HG02938 (cell line): Measurements from ENCODE around the gene HADH.
"Not testable (repeated sequence)": the region's sequence is repeated elsewhere in the genome, so short reads cannot be mapped to it uniquely, and the experiment has no call there.

Source experiments
- ATAC-seq: cut with Tn5 transposase; IDR thresholded peaks from one replicate; pipeline ENCODE4 v1.9.1; 2021; ENCODE audit warnings: mild to moderate bottlenecking, moderate library complexity; ENCODE audit not compliant: unreplicated experiment

Gene HADH

DNA sequence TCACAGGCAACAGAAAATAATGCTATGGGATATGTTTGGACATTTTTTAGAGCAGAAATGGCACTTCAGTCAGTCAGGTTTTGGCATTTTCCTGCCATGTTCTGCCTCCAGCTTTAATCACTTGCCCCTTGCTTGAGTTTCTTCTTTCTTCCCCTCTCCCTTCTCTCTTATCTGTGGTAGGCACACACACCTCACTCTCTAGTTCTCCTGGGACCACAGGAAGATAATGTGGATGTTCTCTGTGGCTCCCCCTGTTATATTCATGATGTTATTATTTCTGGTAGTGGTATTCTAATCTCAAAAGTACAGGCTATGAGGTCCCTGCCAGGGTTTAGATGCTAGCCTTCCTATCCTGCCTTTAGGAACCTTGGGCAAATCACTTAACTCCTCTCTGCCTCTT, 5.2 kb downstream of the HADH start:
- no peak for ATAC-seq

DNA sequence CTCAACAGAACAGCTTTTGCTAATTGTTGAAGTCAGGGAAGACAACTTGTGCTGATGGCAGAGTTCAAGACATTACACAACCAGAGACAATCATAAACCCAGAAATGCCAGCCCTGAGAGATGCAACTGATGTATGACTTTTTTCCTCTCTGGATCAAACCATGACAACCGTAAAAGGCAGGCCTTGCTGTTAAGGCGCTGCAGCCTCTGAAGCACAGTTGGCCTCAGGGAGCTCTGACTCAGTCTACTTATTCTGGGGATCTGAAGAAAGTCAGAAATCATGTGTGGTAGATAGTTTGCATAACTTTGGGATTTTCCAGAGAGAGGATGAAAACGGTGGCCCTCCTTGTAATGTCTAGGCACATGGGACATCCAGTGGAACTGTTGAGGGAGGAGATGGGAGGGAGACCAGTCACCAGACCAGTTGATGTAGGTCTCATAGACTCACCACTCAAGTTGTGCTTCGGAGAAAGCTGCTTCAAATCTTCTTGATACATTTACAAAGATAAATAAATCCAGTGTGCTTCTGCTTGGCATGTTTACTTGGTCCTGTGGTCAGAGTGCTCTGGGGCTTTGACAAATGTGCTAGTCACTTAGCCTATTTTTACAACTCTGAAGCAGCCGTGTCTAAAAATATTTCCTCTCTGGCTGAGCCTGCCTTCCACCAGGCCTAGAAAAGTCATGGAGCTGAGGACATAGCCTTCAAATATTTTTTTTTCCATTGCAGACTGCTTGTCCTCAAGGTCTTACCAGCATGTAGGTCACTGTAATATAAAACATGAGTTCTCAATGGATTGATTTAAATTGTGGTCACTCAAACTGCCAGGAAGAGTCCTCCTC, 7.5 kb downstream of the HADH start:
- ATAC-seq = no peak

DNA sequence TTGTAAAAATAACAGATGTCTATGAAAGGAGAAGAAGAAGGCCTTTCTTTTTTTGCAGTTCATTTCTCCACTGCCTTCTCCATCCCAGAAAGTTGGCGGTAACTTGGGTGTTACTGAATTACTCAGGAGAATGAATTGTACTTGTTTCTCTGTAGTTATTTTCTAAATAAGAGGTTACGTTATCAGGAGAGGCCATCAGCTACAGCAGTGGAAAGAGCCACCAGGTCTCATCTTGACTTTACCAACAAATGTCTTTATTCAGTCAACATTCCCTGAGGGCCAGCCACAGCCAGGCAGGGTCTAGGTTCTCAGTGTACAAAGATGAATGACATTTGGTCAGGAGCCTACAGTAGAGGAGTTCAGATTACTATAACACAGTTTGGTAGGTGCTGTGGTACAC, 8.1 kb downstream of the HADH start:
- ATAC-seq = no peak

DNA sequence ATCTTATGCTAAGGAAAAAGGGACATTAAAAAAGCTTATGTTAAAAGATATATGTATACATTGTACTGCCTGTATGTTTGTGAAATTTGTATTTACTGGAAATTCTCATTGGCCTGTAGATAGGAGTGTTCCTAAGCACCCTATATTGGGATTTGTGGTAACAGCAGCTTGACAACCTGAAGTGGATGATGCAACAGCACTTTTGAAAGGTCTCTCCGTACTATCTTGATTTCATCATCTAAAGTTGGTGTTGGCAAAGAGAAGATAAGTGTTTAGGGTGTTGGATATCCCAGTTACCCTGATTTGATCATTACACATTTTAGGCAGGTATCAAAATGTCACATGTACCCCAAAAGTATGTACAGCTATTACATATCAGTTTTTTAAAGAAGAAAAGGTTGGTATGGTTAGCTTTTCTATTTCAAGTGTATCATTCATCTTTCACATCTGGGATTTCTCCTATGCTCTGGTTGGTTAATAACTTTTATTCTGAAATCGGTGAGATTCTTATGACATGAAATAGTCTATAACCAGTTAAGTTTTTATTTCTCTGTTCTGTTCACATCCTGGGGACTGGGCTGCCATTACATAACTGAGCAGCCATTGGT, 10.3 kb downstream of the HADH start:
- ATAC-seq = no peak

DNA sequence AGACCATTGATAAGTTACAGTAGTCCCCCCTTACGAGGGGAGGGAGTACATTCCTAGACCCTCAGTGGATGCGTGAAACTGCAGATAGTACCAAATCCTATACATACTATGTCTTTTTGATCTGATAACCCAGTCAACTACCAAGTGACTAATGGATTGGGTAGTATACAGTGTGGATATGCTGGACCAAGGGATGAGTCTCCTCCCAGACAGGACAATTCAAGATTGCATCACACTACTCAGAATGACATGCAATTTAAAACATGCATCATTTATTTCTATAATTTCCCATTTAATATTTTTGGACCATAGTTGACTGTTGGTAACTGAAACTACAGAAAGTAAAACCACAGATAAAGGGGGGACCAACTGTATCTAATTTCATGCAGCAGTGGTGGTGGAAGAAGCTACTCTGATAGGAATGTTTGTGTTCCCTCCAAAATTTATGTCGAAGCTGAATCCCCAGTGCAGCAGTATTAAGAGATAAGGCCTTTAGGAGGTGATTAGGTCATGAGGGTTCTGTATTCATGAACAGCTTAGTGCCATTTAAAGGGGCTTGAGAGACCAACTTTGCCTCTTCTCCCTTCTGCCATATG, 11.9 kb downstream of the HADH start:
- ATAC-seq = no peak

DNA sequence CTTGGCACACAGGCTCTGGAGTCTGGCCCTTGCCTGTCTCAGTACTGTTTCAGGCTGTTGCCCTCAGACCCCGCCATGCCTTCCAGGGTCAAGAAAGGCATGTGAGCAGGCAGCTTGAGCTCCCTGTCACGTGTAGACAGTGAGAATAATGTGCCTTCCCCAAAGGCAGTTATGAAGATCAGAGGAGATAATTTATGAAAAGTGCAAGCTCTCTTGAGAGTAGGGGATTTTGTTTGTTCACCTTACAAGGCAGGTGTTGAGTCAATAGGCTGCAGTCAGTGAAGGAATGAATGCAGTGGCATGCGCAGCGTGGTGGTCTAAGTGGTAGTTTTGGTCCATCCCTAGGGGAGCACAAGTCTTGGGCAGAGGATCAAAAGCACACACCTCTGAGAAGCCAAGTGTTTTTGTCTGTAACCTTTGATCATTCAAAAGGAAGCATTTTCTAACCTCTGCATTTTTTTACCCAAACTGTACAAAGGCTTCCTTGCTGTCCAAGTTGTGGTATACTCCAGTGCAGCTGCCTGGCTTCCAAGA, 14.4 kb downstream of the HADH start:
- no peak for ATAC-seq

DNA sequence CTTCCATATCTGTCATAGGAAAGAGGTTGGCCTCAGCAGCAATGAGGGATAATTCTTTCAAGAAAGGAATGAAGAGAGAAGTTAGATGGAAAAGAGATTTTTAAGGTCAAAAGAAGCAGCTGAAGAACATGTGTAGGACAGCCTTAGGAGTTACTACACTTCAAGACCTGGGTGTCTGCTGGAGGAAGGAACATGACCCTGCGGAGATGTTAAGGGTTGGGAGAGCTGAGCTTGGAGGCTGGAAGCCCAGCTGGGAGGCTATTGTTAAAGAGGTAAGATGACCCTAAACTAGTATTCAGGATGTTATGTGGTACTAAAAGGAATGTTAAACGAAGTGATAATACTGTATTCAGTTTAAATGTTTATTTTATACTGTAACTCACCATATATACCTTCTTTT, 15.0 kb downstream of the HADH start:
- no peak for ATAC-seq

DNA sequence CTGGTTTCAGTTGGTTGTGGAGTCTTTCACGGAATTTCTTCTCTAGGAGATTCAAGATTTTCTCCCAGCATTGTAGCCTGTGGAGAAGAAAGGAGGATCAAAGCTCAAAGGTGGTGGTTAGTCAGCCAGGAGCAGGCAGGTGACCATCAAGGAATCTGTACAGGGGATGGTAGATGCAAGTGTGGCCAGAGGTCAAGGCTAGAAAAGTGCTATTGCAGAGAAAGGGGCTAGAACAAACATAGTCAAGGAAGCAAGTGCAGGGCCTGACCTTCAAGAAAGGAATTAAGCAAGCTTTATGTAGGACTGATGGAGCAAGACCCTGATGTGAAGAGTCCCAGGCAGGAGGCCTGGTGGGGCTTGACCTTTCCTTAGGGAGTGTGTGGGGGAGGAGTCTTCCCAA, 16.1 kb downstream of the HADH start:
- ATAC-seq = no peak

DNA sequence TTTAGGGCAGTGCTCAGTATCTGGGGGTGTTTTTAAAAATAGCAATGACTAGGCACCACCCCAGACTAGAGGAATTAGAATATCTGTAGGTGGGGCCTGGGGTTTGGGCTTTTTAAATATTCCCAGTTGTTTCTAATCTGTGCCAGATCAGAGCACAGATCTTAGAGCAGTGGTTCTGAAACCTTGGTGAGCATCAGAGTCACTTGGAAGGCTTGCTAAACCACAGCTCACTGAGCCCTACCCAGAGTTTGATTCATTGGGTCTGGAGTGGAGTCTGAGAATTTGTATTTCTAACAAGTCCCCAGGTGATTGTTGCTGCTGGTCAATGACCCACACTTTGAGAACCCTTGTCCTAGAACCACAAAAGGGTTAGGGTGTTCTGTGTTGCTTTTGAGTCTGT, 16.7 kb downstream of the HADH start:
- ATAC-seq = no peak

DNA sequence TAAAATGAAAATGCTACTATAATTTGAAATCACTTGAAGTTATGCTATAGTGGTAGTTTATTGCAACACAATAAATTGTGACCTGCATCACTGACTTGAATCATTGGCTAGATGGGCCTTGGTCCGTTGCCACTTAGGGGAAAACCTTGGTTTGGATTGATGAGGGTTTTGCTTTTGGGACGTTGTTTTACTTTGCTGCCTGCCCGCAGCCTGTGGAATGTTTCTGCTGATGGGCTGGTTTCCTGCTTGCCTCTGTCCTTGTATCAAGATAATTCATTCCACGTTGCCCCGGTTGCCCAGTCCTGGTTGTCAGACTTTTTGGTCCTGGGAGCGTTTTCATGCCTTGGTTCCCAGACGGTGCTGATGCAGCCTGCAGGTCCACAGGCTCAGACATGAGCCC, 18.3 kb downstream of the HADH start:
- ATAC-seq = no peak

DNA sequence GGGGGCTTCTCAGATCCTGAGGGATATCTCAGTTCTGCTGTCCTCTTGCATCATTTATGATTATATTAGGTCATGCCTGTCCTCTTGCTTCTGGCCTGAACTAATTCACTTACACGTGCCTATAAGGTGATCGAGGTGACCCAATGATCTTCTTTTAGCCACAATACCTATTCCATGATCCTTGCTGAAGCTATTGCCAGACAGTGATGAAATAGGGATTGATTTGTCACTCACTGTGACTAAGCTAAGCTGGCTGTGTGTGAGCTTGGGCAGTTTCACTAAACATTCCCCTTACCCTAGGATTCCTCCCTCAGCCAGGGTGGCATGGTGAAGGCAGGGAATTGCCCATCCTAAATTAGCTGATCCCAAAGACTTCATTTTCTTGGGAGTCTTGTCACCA, 19.0 kb downstream of the HADH start:
- no peak for ATAC-seq

DNA sequence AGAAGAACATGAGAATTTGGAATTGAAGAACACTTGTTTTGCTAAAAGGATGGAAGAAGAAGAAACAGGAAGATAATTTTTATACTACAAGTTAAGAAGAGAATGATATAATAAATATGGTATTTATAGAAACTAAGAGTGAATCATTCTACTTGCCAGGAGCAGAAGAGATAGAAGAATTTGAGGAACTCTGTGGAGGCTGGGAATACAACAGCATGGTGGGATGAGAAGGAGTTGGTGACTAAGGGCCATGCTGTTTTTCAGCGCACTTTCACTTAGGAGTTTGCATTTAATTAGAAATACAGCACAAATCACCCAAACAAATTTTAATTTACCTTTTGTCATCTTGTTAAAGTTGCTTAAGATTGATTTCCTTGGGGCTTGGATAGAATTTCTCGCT, 20.5 kb downstream of the HADH start:
- ATAC-seq = no peak

DNA sequence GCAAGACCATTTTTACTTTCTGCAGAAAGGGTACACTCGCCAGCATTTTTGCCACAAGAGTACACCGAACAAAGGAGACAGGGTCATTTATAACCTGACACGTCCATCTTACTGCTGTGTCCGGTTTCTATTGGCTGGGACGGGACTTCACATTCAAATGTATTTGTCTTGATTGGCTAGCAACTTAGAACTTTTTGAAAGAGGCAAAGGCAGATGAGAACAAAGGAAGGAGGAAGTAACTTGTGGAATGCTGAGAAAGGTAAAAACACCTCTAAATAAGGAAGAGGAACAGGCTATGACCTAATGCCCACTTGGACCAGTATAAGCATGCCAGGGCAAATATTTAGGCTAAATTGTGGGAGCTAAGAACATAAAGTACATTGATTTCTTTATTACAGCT, 22.7 kb downstream of the HADH start:
- not testable (repeated sequence) for ATAC-seq

DNA sequence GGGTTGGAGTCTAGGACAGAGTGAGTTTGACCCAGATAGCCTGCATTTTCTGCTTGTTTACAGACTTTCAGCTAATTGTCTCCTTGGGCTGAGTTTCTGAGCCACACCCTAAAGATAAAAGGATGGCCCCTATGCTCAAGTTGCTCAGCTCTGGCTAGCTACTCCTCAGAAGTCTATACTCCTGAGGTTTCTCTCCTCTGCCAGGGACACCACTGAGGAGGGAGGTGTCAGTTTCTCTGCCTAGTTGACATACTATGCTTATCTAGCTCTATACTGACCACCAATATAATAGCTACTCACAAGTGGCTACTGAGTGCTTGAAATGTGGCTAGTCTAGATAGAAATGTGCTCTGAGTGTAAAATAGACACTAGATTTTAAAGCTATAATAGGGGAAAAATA, 23.6 kb downstream of the HADH start:
- no peak for ATAC-seq

DNA sequence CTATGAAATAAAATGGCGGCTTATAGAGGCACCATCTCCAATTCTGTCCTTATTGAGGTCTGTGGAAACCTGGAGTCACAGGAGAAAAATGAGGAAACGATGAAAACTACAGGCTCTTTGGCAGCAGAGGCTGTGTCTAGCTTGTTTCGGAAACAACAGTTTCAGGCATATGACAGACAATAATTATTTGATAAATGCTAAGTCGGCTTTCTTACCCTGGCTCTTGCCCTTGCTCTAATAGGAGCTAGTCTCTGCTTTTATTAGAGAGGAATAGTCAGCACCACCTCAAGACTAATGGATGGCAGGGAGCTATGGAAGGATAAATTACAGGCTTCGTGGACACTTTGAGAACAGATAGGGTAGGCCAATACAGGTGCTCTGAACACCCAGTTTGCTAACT, 24.3 kb downstream of the HADH start:
- no peak for ATAC-seq

DNA sequence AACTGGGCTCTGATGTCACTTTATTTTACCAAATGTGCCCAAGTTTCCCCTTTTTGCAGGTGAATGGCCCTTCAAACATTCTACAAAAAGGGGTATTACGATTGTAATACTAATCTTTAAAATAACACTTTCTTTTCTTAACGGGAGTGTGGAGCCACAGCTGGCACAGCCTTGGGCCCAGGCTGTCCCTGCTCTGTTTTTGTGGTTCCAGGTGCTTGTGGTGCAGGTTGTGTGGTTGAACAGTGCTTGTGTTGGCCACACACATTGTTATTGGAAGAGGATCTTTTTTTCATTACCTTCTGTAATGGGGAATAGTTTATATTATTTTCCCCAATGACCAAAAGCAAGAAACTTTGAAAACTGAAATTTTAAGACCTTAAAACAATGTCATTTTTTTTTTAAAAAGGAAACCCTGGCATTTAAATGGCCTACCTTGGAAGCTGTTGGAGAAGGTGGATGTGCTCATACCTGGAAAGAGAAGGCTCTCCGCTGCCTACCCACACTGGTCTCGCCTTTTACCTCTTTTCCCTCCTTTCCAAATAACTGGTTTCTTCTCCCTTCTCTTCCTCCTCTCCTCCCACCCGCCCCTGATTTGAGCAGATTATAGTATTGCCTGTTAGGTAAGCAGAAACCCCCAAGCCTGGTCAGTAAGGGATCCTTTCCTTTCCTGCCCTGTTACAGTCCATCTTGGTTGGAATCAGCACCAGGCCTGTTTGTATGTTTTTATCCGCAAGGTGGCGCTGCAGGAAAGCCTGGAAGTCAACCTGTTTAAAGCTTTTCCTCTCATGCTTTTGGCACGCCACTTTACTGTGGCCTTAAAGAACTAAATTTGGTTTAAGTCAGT, 28.6 kb downstream of the HADH start:
- ATAC-seq = peak; percentile 86

DNA sequence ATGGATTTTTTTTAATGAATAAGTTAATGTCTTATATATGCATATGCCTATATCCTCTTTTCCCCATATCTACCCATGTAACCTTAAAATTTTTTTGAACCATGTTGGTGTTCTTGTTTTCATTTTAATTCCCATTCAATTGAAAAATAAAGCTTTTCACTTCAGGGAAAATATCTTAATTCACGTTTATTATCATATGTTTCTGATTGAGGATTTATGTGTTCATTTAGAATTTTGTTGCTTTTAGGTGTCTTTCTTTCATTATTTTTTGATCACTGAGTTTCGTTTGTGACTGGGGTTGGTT, 29.1 kb downstream of the HADH start:
- no peak for ATAC-seq

DNA sequence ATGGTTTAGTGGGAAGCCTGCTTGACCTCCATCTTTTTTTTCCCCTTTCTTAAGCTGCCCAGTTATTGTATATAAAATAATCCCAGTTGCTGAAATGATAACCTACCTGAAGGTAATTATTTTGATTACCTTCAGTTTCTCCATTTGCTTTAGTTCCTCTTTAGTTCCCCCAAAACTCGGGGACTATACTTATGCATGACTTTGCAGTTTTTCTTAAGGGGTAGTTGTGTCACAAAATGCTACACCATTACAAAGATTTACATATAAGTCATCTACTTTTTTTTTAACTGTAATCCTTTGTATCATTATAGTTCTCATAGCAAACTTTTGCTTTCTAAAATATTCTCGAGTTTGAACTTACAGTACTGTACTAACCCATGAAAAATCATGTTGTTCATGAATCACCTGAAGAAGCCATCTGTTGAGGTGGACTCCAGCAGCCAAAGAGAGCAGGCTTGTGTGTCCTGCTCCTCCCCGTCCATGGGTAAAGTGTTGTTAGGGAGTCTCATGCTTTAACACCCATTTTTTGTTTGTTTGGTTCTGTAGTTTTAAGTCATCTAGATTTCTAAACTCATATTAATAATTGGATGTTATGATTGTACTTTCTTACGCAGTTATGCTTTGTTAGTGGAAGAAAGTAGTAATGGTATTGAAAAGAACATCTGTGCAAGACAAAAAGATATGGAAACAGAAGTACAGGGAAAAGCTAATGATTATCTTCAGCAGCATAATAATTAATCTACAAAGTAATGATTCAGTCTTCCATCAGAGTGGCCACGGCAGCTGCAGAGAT, 34.6 kb downstream of the HADH start:
- ATAC-seq = no peak

DNA sequence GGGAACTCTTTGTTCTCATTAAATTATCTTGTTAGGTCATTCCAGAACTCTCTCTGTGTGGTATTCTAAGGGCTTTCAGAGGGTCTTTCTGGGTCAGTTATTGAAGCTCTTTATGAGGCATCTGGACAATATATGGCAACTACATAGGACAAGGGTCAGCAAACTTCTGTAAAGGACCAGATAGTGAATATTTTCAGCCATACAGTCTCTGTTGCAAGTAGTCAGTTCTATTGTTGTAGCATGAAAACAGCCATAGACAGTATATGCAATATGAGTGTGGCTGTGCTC, 35.1 kb downstream of the HADH start:
- no peak for ATAC-seq

DNA sequence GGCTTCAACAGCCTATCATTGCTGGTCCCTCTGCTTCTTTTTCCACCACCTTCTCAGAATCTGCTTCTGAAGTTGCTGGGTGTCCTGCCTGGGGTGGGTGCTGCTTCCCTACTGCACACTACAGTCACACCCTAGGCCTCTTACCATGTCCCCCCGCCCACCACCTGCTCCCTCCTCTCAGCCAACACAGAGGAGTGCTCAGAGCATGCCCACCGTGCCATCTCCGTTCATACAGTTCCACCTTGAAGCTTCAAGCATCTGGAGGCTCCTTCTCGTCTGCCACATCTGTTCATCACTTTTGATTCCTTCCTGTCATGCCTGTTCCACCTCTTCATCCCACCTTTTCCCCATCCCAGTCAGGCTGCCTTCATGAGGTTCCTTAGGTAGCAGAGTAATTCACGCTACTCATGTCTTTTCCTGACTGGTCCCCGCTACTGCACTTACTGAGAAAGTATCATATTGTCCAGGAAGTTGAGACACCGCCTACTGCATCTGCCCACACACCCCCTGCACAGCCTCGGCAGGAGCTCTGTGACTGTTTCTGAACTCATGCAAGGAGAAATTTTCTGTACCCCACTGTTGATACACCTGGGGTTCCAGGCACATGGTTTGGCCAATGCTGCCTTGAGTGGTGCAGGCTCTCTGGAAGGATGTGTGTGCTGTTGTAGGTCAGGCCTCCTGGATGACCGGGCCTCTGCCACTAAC, 39.5 kb downstream of the HADH start:
- ATAC-seq = no peak
